DOHH2 (cell line): ENCODE results near the gene MTMR10.

Experiments
- EZH2phosphoT487 ChIP-seq: fragments of 200-600 bp; sonication (generic); IDR thresholded peaks from 2 replicates; pipeline ENCODE4 v1.6.1; 2017; ENCODE audit warnings: borderline replicate concordance, mild to moderate bottlenecking, antibody characterized with exemption, low read length, moderate library complexity, mixed read lengths
- TF ChIP-seq, protein P1 (sequence below): fragments of 200-600 bp; sonication (generic); IDR thresholded peaks from one replicate; pipeline ENCODE4 v1.5.1; 2014; ENCODE audit warnings: antibody characterized with exemption, mild to moderate bottlenecking, low read depth, low read length; ENCODE audit not compliant: poor library complexity, severe bottlenecking

DNA sequence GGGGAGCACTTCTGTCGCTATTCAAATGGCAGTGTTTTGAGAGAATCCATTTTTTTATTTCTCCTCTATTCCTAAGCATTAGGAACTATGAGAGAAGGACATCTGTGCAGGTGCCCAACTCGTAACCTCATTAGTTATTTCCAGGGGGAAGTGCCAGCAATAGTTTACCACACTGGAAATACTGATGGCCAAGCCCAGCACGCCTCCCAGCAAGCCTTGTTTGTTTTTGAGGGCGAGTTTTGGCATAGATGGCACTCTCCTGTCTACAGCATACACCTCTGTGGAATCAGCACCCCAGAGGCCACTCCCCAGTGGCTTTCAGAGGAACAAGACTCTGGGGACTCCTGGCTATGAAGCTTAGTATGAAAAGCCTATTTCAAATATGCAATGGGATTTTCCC, 51.1 kb downstream of the MTMR10 start:
- TF ChIP-seq, protein P1, sequence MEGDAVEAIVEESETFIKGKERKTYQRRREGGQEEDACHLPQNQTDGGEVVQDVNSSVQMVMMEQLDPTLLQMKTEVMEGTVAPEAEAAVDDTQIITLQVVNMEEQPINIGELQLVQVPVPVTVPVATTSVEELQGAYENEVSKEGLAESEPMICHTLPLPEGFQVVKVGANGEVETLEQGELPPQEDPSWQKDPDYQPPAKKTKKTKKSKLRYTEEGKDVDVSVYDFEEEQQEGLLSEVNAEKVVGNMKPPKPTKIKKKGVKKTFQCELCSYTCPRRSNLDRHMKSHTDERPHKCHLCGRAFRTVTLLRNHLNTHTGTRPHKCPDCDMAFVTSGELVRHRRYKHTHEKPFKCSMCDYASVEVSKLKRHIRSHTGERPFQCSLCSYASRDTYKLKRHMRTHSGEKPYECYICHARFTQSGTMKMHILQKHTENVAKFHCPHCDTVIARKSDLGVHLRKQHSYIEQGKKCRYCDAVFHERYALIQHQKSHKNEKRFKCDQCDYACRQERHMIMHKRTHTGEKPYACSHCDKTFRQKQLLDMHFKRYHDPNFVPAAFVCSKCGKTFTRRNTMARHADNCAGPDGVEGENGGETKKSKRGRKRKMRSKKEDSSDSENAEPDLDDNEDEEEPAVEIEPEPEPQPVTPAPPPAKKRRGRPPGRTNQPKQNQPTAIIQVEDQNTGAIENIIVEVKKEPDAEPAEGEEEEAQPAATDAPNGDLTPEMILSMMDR: no peak
- no peak for TF ChIP-seq EZH2phosphoT487
